Ishikawa (cell line): Measurements from ENCODE around the gene DPH7.

Source experiments
- CEBPB ChIP-seq: IDR thresholded peaks from 2 replicates; pipeline ENCODE4 v1.6.1; 2012
- CREB1 ChIP-seq: IDR thresholded peaks from 2 replicates; pipeline ENCODE4 v1.6.1; 2012; ENCODE audit warnings: low read depth
- EGR1 ChIP-seq: IDR thresholded peaks from 2 replicates; pipeline ENCODE4 v1.6.1; 2012
- EP300 ChIP-seq: IDR thresholded peaks from 2 replicates; pipeline ENCODE4 v1.6.1; 2012; ENCODE audit warnings: borderline replicate concordance
- FOXM1 ChIP-seq: IDR thresholded peaks from 2 replicates; pipeline ENCODE4 v1.6.1; 2012; ENCODE audit warnings: low read depth, borderline replicate concordance
- RAD21 ChIP-seq: IDR thresholded peaks from 2 replicates; pipeline ENCODE4 v1.6.1; 2012; ENCODE audit warnings: low read depth
- REST ChIP-seq: IDR thresholded peaks from 2 replicates; pipeline ENCODE4 v1.6.1; 2012; ENCODE audit warnings: low read depth, mild to moderate bottlenecking
- TAF1 ChIP-seq: IDR thresholded peaks from 2 replicates; pipeline ENCODE4 v1.6.1; 2012; ENCODE audit warnings: low read depth, mild to moderate bottlenecking
- TCF12 ChIP-seq: IDR thresholded peaks from 2 replicates; pipeline ENCODE4 v1.6.1; 2012; ENCODE audit warnings: low read depth
- TEAD4 ChIP-seq: IDR thresholded peaks from 2 replicates; pipeline ENCODE4 v1.6.1; 2012
- USF1 ChIP-seq: IDR thresholded peaks from 2 replicates; pipeline ENCODE4 v1.6.1; 2012
- YY1 ChIP-seq: IDR thresholded peaks from 2 replicates; pipeline ENCODE4 v1.6.1; 2012; ENCODE audit warnings: low read depth
- TF ChIP-seq, protein P1 (sequence below): IDR thresholded peaks from 2 replicates; pipeline ENCODE4 v1.6.1; 2012

DNA sequence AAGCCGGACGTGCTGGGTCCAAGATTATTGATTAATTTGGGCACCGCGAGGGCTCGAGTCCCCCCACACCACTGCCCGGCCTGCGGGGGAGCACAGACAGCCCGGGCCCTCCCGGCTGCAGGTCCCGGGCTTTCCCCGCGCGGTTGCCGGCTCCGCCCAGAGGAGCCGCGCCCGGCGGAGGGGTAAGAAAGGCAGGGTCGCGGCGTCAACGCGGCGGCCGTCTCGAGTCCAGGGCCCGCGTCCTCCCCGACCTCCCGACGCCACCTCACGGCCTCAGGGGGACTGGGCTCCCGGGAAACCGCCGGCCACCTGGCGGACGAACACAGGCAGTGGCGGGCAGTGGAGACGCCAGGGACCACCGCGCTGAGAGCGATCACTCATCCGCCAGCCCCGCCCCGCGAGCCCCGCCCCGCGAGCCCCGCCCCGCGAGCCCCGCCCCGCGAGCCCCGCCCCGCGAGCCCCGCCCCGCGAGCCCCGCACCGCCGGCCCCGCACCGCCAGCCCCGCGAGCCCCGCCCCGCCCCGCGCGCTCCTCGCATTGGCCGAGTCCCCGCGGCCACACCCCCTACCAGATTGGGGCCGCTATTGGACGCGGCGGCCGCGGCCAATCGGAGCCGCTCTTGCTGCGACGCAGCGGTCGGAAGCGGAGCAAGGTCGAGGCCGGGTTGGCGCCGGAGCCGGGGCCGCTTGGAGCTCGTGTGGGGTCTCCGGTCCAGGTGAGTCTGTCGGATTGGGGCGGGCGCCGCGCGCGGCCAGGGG is 27.3 kb downstream of the DPH7 start, which contains the start of gene MRPL41:
- TF ChIP-seq RAD21 (peak; percentile 19; the same call in 1 of the 2 replicates), EP300 (no peak), TCF12 (no peak; the same call in 1 of the 2 replicates), CEBPB (no peak), TEAD4 (no peak), USF1 (no peak), YY1 (no peak), CREB1 (no peak), EGR1 (no peak), FOXM1 (no peak), TAF1 (peak; percentile 78; the same call in 1 of the 2 replicates), REST (no peak)
- TF ChIP-seq, protein P1, sequence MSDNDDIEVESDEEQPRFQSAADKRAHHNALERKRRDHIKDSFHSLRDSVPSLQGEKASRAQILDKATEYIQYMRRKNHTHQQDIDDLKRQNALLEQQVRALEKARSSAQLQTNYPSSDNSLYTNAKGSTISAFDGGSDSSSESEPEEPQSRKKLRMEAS, result peak; percentile 57
